Measurements from ENCODE around the gene TTC9. TPM values are rescaled to one million over a fixed set of nuclear protein-coding genes. Genes with fewer than 3 reads are reported as not detected.

The TTC9 gene
- 26.9 TPM for total RNA-seq

GRCh38 chr14:70641548-70642302 lies at the start of gene TTC9:
Gene TTC9 (plus strand): TSS chr14:70641916. CDS start chr14:70642130, 214 bp downstream.

DNA sequence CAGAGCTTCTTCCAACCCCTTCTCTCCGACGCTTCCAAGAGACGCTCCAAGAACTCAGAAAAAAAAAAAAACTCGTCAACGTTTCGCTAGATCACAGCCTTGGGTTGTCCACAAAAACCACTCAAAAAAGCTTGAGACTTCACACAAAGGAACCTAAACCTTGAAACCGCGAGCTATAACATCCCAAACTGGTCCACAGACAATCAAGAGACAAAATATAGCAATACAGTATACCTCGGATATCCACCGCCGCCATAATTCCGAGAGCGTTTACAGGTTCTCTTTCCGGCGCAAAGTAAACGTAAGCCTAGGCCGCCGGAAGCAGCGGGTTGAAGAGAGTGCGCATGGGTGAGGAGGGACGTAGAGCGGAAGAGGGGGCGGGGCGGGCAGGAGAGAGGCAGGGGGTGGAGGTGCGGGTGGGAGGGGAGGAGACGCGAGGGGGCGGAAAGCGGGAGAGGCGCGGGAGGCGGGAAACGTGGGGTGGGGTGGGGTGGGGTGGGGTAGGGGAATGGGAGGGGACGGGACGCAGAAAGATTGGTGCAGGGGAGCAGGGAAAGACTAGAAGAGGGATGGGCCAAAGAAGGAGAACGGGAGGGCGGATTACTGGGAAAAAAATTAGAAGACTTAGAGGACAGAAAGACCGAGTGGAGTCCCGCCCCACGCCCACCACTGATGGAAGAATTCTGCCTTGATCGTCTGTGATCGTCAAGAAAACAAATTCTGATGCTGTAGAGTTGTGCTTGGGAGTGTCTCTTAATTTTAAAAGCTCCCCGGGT lies 41.1 kb upstream of the TTC9 start, which contains the start of gene MED6:
MED6 (minus strand) TSS at position 274 of the 776 bp plus-strand sequence; CDS start at position 256, 18 bp downstream.

Small RNAs within 50 kb of the gene (small RNA-seq; reads per million reads assigned to genes)
- gene RN7SL77P (ENCODE audit: low replicate concordance), result not detected

Other genes with a start within 250 kb of the TTC9 start
- 26.9 TPM for gene SYNJ2BP, start 224.8 kb upstream of the TTC9 start, total RNA-seq
- not detected for gene ADAM21, start 189.7 kb upstream of the TTC9 start, total RNA-seq
- 9.4 TPM for gene ADAM20, start 106.9 kb upstream of the TTC9 start, total RNA-seq
- 100 TPM for gene MED6, start 41.3 kb upstream of the TTC9 start, total RNA-seq
- 26.3 TPM for gene MAP3K9, start 167.6 kb downstream of the TTC9 start, total RNA-seq